HG03139 (cell line): ENCODE measurements around the gene C1orf198.

Experiments used
- ATAC-seq: cut with Tn5 transposase; IDR thresholded peaks from one replicate; pipeline ENCODE4 v1.9.1; 2021; ENCODE audit not compliant: unreplicated experiment

Gene C1orf198

GRCh38 chr1:230814949-230815692, 53.2 kb downstream of the C1orf198 start:
- ATAC-seq: no peak

GRCh38 chr1:230812568-230812967, 55.8 kb downstream of the C1orf198 start:
- ATAC-seq: no peak

- ATAC-seq: no peak
Measured at GRCh38 chr1:230809256-230809990, 58.9 kb downstream of the C1orf198 start.

GRCh38 chr1:230808281-230808872, 59.9 kb downstream of the C1orf198 start:
- ATAC-seq: no peak

GRCh38 chr1:230807561-230808280, 60.6 kb downstream of the C1orf198 start:
- no peak for ATAC-seq

GRCh38 chr1:230807029-230807428, 61.3 kb downstream of the C1orf198 start:
- no peak for ATAC-seq

- ATAC-seq: no peak
Measured at GRCh38 chr1:230806552-230806951, 61.8 kb downstream of the C1orf198 start.

- ATAC-seq: no peak
Measured at GRCh38 chr1:230804396-230804795, 63.9 kb downstream of the C1orf198 start.

- no peak for ATAC-seq
Measured at GRCh38 chr1:230800891-230801840, 67.2 kb downstream of the C1orf198 start.

GRCh38 chr1:230798491-230798890, 69.8 kb downstream of the C1orf198 start:
- no peak for ATAC-seq

- no peak for ATAC-seq
Measured at GRCh38 chr1:230797942-230798365, 70.4 kb downstream of the C1orf198 start.

GRCh38 chr1:230797376-230797920, 70.9 kb downstream of the C1orf198 start:
- ATAC-seq: no peak

GRCh38 chr1:230796626-230797025, 71.7 kb downstream of the C1orf198 start:
- no peak for ATAC-seq

- no peak for ATAC-seq
Measured at GRCh38 chr1:230794871-230795605, 73.3 kb downstream of the C1orf198 start.

- no peak for ATAC-seq
Measured at GRCh38 chr1:230794431-230794830, 73.9 kb downstream of the C1orf198 start.

GRCh38 chr1:230793463-230793745, 74.9 kb downstream of the C1orf198 start:
- no peak for ATAC-seq

- ATAC-seq: no peak
Measured at GRCh38 chr1:230792691-230793462, 75.4 kb downstream of the C1orf198 start.

GRCh38 chr1:230791986-230792564, 76.2 kb downstream of the C1orf198 start:
- no peak for ATAC-seq
